Measurements from ENCODE around the gene PIEZO1. TPM values are rescaled to one million over a fixed set of nuclear protein-coding genes. Genes with fewer than 3 reads are reported as not detected.

Gene PIEZO1
- total and polyA plus RNA-seq, 2 donors (not counting 3 experiments of a cell fraction or from before 2014, with no cell fraction given) = 298 to 322 TPM

DNA sequence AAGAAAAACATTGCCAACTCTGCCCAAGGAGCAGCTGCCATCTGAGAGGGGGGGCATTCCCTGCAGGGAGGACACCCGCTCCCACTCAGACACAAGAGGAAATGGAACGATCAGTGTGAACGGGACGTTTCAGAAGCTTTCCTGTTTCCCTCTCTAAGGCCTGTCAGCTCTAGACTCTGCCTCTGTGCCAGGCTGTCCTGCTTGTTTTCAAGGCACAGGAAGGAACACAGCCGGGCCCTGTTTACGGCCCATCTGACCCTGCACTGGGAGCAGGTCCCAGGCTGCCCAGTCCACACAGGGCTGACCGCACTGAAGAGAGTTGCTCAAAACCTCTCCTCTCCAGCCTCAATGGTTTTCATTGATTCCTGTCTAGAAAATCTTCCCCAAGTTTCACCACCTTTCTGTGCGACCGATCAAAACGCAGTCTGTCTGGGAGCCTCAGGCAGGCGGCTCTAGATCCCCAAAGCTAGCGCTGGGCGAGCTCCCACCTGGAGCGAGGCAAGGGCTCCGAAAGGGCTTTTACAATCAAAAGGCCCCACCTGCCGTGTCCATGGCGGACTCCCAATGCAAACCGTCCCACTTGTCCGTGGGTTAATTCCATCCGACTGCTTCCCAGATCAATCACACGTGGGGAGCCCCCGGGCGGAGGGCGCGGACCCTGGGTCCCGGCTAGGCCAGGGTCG lies 1.5 kb downstream of the PIEZO1 start:
- peak overlapping the region; percentile 66 to 93 (median 66) for H3K4me3 ChIP-seq (replicated peaks in 1 of 3; ENCODE audit: insufficient read depth in 1 of 3, low read depth in 1 of 3, low read length in 3 of 3)
- ChIA-PET POLR2A (interaction anchor here (0.7 to 2.3 kb wide), 3 partner anchors 10 to 221 kb away, joined by 3 to 7 read pairs (median 6); no protein-coding TSS in a partner anchor), CTCF (interaction anchor here (0.6 to 8.2 kb wide), 16 partner anchors 9 to 384 kb away, joined by 3 to 165 read pairs (median 8); partner anchors contain the start of gene APRT)
- H3K4me2 ChIP-seq (ENCODE audit: insufficient read depth, low read length) = peak overlapping the region; percentile 86
- BruUV-seq (replicated peaks) = no TSS peak
- DNase-seq (ENCODE audit: low read depth, low spot score) (peak; percentile 83), FAIRE-seq (peak; percentile 97)
- dilution Hi-C loops (cut with MboI; ENCODE audit: extremely low pct_ligation_motif_present, low sequenced_read_pairs) = no loop called here
- H3K36me3 ChIP-seq (ENCODE audit: control insufficient read depth in 2 of 2, extremely low read depth in 1 of 2, insufficient read depth in 2 of 2, low read length in 2 of 2) = peaks cover 0 to 3% of the 10 kb centered on the region in 2 experiments
- peak overlapping the region; percentile 86 for H3K27ac ChIP-seq (ENCODE audit: insufficient read depth, low read depth, low read length)
- no peaks in the 10 kb centered on the region for H4K20me1 ChIP-seq (replicated peaks; ENCODE audit: control insufficient read depth, extremely low read depth, insufficient read depth, low read length)
- peaks cover 60% of the 10 kb centered on the region for H3K79me2 ChIP-seq (ENCODE audit: control insufficient read depth, insufficient read depth, low read length)
- peak overlapping the region; percentile 83 for H3K9ac ChIP-seq (replicated peaks; ENCODE audit: extremely low read depth, insufficient read depth, low read length)
- no peaks in the 10 kb centered on the region for H3K9me3 ChIP-seq (replicated peaks; ENCODE audit: control insufficient read depth, insufficient read depth, low read length)
- peak; percentile 52 for TF ChIP-seq POLR2AphosphoS5 (IDR thresholded peaks at IDR 0.05; ENCODE audit: insufficient read depth, low read depth, low read length)
- TF ChIP-seq GATA2 (IDR thresholded peaks at IDR 0.05; ENCODE audit: insufficient read depth, insufficient read length, low read depth, low read length) = no peak
- TF ChIP-seq POLR2A (IDR thresholded peaks at IDR 0.05; ENCODE audit: low read depth, low read length) = peak; percentile 50
- no peaks in the 10 kb centered on the region for H3K27me3 ChIP-seq (ENCODE audit: control insufficient read depth in 2 of 2, insufficient read depth in 2 of 2, low read length in 2 of 2)
- no peaks in the 10 kb centered on the region for H3K9me1 ChIP-seq (replicated peaks; ENCODE audit: control insufficient read depth, extremely low read depth, insufficient read depth, low read length)
- peaks cover 28% of the 10 kb centered on the region for H3K4me1 ChIP-seq (ENCODE audit: control insufficient read depth, extremely low read depth, insufficient read depth, low read length)
- no peak overlapping the region for H2AFZ ChIP-seq (ENCODE audit: low read depth, low read length)
- intact Hi-C loops (cut with micrococcal nuclease) = loop anchor here (1.0 to 2.0 kb wide), 2 partner anchors 20 to 73 kb away; partner anchors contain the start of genes CDT1, GALNS and TRAPPC2L

DNA sequence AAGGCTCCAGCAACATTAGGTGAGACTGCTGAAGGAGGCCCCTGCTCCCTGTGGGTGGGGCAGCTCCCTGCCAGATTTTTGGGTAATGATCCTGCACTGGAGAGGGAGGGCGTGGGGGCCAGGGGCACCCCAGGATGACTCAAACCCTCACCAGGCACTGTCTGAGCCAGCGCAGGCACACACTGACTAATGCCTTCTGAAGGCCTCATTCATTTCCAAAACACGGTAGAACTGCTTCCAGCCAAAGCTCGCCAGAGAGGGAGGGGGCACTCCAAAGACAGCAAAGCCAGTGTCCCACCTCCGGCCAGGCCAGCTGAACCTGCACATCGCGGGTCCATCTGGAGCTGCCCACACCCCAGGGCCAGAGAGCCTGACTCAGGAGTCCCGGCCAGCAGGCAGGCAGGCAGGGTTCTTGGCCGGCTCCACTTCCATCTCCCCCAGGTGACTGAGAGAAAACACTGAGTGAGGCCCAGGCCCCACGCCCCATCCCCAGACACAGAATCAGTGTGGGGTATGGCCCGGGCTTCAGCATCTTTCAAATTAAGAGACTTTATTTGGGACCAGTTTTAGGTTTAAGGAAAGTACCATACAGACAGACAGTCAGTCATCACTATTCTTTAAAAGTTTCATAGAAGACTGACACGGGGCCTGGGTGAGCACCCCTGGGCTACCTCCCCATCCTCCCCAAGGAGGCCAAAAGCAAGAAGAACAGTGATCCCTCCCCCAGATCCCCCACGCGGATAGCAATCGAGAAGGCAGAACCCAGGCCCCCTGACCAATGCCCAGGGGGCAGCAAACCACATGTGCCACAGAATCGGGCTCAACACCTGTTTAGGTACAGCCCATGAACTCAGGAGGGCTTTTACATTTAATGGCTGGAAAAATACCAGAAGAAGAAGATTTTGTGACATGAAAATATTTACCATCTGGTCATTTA lies 2.3 kb downstream of the PIEZO1 start:
- Histone ChIP-seq H3K9ac (replicated peaks; ENCODE audit: extremely low read depth, insufficient read depth, low read length) (peak overlapping the region; percentile 83), H3K36me3 (ENCODE audit: control insufficient read depth in 2 of 2, extremely low read depth in 1 of 2, insufficient read depth in 2 of 2, low read length in 2 of 2) (peaks cover 0 to 3% of the 10 kb centered on the region in 2 experiments), H3K4me1 (ENCODE audit: control insufficient read depth, extremely low read depth, insufficient read depth, low read length) (peaks cover 28% of the 10 kb centered on the region), H3K27me3 (ENCODE audit: control insufficient read depth in 2 of 2, insufficient read depth in 2 of 2, low read length in 2 of 2) (no peaks in the 10 kb centered on the region), H2AFZ (ENCODE audit: low read depth, low read length) (no peak overlapping the region), H3K9me3 (replicated peaks; ENCODE audit: control insufficient read depth, insufficient read depth, low read length) (no peaks in the 10 kb centered on the region), H4K20me1 (replicated peaks; ENCODE audit: control insufficient read depth, extremely low read depth, insufficient read depth, low read length) (no peaks in the 10 kb centered on the region), H3K4me2 (ENCODE audit: insufficient read depth, low read length) (peak overlapping the region; percentile 86), H3K79me2 (ENCODE audit: control insufficient read depth, insufficient read depth, low read length) (peaks cover 68% of the 10 kb centered on the region), H3K9me1 (replicated peaks; ENCODE audit: control insufficient read depth, extremely low read depth, insufficient read depth, low read length) (no peaks in the 10 kb centered on the region), H3K27ac (ENCODE audit: insufficient read depth, low read depth, low read length) (peak overlapping the region; percentile 86), H3K4me3 (replicated peaks in 1 of 3; ENCODE audit: insufficient read depth in 1 of 3, low read depth in 1 of 3, low read length in 3 of 3) (peak overlapping the region; percentile 66 to 93 (median 66))
- CTCF ChIA-PET = interaction anchor here (0.6 to 8.2 kb wide), 14 partner anchors 9 to 154 kb away, joined by 3 to 165 read pairs (median 5); partner anchors contain the start of gene APRT
- intact Hi-C loops (cut with micrococcal nuclease) = loop anchor here (1.0 to 2.0 kb wide), 2 partner anchors 21 to 74 kb away; partner anchors contain the start of genes CDT1, GALNS and TRAPPC2L
- FAIRE-seq (peak; percentile 70), DNase-seq (ENCODE audit: low read depth, low spot score) (peak; percentile 47)
- POLR2A ChIA-PET = interaction anchor here (0.7 to 1.0 kb wide), 2 partner anchors 9 to 26 kb away, joined by 3 to 7 read pairs; no protein-coding TSS in a partner anchor
- dilution Hi-C loops (cut with MboI; ENCODE audit: extremely low pct_ligation_motif_present, low sequenced_read_pairs) = no loop called here
- BruUV-seq (replicated peaks) = no TSS peak
- TF ChIP-seq, protein P1, sequence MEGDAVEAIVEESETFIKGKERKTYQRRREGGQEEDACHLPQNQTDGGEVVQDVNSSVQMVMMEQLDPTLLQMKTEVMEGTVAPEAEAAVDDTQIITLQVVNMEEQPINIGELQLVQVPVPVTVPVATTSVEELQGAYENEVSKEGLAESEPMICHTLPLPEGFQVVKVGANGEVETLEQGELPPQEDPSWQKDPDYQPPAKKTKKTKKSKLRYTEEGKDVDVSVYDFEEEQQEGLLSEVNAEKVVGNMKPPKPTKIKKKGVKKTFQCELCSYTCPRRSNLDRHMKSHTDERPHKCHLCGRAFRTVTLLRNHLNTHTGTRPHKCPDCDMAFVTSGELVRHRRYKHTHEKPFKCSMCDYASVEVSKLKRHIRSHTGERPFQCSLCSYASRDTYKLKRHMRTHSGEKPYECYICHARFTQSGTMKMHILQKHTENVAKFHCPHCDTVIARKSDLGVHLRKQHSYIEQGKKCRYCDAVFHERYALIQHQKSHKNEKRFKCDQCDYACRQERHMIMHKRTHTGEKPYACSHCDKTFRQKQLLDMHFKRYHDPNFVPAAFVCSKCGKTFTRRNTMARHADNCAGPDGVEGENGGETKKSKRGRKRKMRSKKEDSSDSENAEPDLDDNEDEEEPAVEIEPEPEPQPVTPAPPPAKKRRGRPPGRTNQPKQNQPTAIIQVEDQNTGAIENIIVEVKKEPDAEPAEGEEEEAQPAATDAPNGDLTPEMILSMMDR (IDR thresholded peaks at IDR 0.05; ENCODE audit: extremely low read depth in 1 of 2, insufficient read depth in 1 of 2, low read depth in 1 of 2, low read length in 2 of 2) = no peak
- TF ChIP-seq MYC (IDR thresholded peaks at IDR 0.05; ENCODE audit: low read depth, low read length) (no peak), FOS (IDR thresholded peaks at IDR 0.05; ENCODE audit: borderline replicate concordance, insufficient read depth, low read length) (no peak), GATA2 (IDR thresholded peaks at IDR 0.05; ENCODE audit: insufficient read depth, insufficient read length, low read depth, low read length) (no peak), POLR2A (IDR thresholded peaks at IDR 0.05; ENCODE audit: low read depth, low read length) (no peak)
